Bronchial smooth muscle cell (primary cell): ENCODE data around the gene ZFP36L2. TPM values are rescaled to one million over a fixed set of nuclear protein-coding genes. Genes with fewer than 3 reads are reported as not detected.

ENCODE experiments used
- total RNA-seq: library from RNA; depleted of rRNA; stranded (reverse); fragments of >200 nt; gene quantifications from 2 replicates; pipeline ENCODE4 v1.2.1, GENCODE V29; 2014

Gene ZFP36L2
- total RNA-seq = 11.3 and 14.3 TPM in 2 replicates

GRCh38 chr2:43226558-43226954 lies at the start of gene ZFP36L2:
Gene ZFP36L2, minus strand, starts transcription at chr2:43226606. Its CDS starts 291 bp downstream, at chr2:43226315.

